GM12892 (cell line): ENCODE measurements around the gene RUNDC3A. TPM values are rescaled to one million over a fixed set of nuclear protein-coding genes. Genes with fewer than 3 reads are reported as not detected.

Source experiments
- DNase-seq: peaks from one replicate; pipeline ENCODE4 v3.0.0; 2011; ENCODE audit not compliant: insufficient read length
- FAIRE-seq: peaks from 2 replicates; lab custom pipeline; 2011; peaks lifted over from hg19 to GRCh38; lab: Jason Lieb, UNC
- POLR2A ChIP-seq: IDR thresholded peaks from 2 replicates; pipeline ENCODE4 v1.6.1; 2011; ENCODE audit warnings: low read depth, low read length, control low read depth
- POLR2AphosphoS5 ChIP-seq: IDR thresholded peaks from 2 replicates; pipeline ENCODE4 v1.6.1; 2011; ENCODE audit warnings: low read depth, low read length, control low read depth
- TAF1 ChIP-seq: IDR thresholded peaks from 2 replicates; pipeline ENCODE4 v1.6.1; 2011; ENCODE audit warnings: low read depth, mild to moderate bottlenecking, control low read depth, low read length, borderline replicate concordance
- polyA plus RNA-seq: library from polyadenylated mRNA; unstranded; fragments of >200 nt; gene quantifications from one replicate; pipeline ENCODE4 v1.2.1, GENCODE V29; 2012; ENCODE audit warnings: missing spikeins, inconsistent platforms; ENCODE audit not compliant: missing spikeins

RUNDC3A gene
- 0.19 TPM for polyA plus RNA-seq

DNA sequence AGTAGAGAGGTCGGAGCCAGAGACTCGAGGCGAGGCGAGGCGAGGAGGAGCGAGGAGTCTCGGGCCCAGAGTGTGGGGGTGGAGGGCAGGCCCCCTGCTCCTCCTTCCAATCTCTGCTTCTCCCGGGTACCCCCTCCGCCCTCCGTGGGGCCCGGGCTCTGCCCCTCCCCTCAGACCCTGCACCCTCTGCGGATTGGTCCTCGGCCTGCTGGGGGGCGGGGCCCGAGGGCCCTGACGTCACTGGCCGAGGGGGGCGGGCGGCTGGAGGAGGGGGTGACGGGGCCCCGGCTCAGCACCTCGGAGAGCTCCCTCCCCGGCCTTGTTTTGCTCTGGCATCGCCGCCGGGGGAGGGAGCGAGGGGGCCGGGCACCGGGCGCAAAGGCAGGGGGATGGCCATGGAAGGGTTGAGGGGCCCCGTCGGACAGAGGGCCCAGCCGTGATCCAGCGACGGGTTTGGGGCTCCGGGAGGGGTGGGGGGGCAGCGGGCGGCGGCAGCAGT, at the start of gene RUNDC3A:
RUNDC3A (plus strand) TSS at position 282 of the 499 bp plus-strand sequence. CDS start 232 bp downstream, outside the sequence.
- TF ChIP-seq TAF1 (no peak), POLR2AphosphoS5 (no peak), POLR2A (no peak)
- FAIRE-seq (no peak), DNase-seq (peak; percentile 93)

- no peak for FAIRE-seq
- no peak for TF ChIP-seq POLR2AphosphoS5
- TF ChIP-seq POLR2A = no peak
- no peak for TF ChIP-seq TAF1
- no peak for DNase-seq
Observed at GRCh38 chr17:44258811-44259351, 49.5 kb upstream of the RUNDC3A start.

- no peak for FAIRE-seq
Observed at GRCh38 chr17:44260296-44260695, 48.1 kb upstream of the RUNDC3A start.

DNA sequence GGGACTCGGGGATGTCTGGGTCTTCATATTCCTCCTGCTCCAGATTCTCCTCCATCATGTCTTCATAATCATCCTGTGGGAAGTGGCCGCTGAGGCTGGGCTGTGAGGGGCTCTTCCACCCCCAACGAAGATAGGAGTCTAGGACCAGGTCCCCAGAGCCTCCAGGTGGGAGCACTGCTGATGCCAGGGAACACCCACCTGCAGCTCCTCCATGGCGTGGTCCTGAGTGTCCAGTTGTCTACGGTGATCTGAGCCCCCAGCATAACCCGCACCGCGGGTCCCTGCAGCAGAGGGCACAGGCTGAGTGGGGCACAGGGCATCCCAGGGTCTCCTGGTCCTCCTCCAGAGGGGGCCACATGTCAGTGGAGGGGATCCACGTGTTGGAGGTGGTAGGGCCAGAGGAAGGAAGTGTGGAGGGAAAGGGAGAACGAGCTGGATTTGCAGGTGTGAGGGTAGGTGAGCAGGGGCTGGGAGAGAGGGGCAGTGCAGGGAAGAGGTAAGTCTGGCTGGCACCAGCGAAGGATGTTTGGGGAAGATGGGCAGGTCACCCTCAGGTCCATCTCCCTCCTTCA, 45.7 kb upstream of the RUNDC3A start:
- FAIRE-seq = no peak
- no peak for DNase-seq
- TF ChIP-seq TAF1 (no peak), POLR2AphosphoS5 (no peak), POLR2A (no peak)

More at GRCh38 chr17:44260296-44260695, 48.1 kb upstream of the RUNDC3A start:
- DNase-seq = peak; percentile 14
- no peak for TF ChIP-seq POLR2AphosphoS5
- no peak for TF ChIP-seq POLR2A
- TF ChIP-seq TAF1 = no peak

DNA sequence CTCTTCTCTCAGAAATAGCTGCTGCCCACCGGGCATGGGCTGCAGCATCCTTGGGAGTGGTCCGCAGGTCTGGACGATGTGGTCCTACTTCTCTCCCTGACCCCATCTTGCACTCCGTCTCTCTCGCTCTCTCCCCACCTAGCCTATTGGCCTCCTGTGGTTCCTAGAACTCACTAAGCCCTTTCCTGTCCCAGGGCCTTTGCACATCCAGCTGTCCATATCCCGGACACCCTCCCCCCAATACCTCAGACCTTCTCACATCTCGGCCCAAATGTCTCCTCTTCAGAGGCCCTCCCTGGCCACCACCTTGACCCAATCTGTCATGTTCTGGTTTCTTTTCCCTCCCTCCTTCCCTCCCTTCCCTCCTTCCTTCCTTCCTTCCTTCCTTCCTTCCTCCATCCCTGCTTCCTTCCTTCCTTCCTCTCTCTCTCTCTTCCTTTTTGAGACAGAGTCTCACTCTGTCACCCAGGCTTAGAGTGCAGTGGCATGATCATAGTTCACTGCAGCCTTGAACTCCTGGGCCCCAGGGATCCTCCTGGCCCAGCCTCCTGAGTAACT, 45.0 kb upstream of the RUNDC3A start:
- no peak for TF ChIP-seq TAF1
- no peak for TF ChIP-seq POLR2AphosphoS5
- no peak for TF ChIP-seq POLR2A
- FAIRE-seq (no peak), DNase-seq (no peak)

DNA sequence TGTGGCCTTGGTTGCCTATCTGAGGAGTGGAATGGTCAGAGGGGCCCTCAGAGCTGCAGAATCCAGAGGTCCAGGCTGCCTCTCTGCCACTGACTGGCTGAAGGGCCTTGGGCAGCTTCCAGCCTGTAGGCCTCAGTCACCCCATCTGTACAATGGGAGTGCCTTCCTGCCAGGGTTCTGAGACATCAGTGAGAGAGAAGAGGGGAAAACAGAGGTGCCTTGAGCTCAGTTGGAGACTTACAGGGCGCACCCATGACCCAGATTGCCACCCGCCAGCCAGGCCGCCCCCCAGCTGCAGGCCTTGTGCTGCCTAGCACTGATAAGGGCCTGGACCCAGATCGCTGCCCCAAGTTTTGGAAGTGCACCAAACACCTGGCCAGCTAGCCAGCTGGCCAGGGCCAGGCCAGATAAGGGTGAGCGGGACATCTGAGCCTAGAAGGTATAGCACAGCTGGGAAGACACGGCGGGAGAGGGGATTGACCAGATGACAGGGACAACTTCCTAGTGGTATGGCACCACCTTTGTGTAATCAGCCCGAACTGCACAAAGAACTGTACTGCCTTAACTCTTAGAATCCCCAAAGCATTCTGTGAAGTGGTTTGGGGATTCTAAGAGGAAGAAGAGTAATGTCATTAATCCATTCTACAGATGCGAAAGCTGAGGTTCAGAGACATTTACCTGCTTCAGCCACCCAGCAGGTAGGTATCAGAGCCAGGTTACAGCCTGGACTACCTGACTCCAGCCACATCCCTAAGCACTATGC, 41.8 kb upstream of the RUNDC3A start:
- TF ChIP-seq TAF1 (no peak), POLR2AphosphoS5 (no peak), POLR2A (no peak)
- no peak for DNase-seq
- FAIRE-seq = no peak

DNA sequence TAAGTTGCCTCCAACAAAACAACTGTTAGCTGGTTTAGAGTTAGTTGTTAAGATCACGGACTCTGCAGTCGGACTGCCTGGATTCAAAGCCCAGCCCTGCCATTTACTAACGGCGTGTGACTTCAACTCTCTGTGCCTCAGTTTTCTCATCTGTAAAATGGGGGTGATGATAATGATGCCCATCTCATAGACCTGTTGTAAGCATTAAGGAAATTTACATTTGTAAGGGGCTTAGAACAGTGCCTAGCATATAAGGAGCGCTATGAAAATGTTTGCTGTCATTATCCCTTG, 41.3 kb upstream of the RUNDC3A start:
- TF ChIP-seq POLR2A = no peak
- FAIRE-seq (no peak), DNase-seq (no peak)

DNA sequence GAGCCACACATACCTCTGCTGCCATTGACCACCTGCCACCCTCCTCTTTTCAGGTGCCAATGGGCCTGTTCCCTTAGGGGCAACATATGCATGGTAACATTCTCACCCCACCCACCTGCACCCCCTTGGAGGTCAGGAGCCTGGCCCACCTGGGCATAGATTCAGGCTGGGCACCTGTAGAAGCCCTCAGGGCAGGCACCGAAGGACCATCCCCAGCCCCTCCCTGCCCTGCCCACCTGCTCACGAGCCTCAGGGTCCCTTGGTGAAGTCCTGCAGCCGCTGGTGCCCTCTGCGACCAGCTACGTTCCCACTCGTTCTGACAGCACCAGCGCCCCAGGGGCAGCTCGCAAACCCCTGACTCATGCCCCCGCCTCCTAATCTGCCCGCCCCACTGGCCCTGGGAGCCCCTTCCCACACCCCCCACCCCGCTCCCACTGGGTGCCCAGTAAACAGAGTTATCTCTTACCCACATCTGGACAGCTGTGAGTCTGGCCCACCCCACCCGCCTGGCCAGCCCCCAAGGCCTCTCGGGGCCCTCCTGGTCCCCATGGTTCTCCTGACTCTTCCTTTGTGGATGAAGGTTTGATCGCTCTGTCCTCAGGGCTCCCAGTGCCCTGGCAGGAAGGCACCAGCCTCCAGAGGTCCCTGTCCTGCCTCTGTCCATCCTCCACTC, 40.4 kb upstream of the RUNDC3A start, which contains the start of gene SLC4A1:
SLC4A1 (minus strand) TSS at position 318 of the 673 bp plus-strand sequence. CDS start 5,269 bp downstream, outside the sequence.
- no peak for FAIRE-seq
- DNase-seq = no peak
- TF ChIP-seq POLR2A (no peak), TAF1 (no peak), POLR2AphosphoS5 (no peak)

DNA sequence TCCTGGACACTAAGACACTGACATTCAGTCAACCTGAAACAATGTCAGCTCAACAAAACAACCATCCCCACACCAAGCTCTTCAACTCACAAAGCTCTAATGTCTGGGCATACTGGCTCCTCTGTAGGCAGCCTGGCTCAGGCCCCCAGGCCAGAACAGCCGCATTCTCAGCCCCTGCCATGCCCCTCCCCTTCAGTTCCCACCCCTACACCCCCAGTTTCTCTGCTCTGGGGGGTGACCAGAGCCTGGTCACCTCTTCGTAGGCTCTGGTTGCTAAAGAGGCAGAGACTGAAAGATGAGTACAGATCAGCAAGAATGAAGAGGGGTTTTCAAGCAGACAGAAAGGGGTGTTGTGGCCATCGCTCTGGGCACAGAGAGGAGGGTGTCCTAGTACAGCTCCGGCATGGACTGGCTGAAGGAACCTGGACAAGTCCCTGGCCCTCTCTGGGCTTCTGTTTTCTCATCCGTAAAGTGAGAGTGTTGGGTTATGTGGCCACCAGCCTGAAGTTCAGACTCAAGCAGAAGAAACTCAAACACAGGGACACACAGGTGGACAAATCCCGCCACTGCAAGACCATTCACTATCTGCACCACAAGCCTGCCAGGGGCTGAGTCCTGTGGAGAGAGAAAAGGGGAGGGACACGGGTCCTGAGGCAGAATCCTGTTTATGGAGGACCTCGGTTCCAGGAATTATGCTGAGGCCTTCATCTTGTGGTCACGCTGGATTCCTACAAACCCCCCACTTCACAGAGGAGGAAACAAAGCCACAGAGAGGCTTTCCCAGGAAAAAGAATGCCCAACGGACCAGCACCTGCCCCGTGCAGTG, 39.5 kb upstream of the RUNDC3A start:
- no peak for FAIRE-seq
- TF ChIP-seq POLR2A (no peak), TAF1 (no peak), POLR2AphosphoS5 (no peak)

DNA sequence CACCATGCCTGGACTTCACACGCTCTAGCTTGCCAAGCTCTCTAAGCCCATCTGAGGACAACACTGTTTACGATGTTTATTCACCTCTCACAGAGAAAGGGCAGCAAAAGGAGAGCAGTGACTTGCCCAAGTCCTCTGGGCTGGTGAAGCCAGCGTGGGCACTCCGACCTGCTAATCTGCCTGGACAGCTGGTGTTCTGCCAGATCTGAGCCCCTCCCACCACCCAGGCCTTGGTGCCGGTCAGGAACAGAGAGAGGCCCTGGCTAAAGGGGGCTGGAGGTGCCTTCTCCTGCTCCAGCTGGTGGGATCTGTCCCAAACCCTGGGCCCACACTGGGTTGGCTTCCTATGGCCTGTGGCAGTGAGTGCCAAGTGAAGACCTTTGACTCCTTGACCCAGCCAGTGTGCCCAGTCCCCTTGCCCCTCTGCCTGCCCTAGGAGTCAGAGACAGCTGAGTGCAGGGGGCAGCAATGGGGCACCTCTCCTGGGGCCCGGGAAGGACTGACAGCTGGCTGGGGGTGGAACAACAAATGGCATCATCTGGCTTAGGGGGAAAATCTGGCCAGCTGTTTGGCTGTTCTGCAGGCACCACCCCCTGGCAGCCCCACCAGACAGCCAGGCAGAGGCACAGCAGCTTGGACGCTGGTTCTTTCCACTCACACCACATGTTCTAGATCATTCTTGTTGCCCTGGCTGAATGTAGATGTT, 38.7 kb upstream of the RUNDC3A start:
- no peak for DNase-seq
- FAIRE-seq = no peak
- TF ChIP-seq POLR2A (no peak), TAF1 (no peak), POLR2AphosphoS5 (no peak)

More for the DNA sequence above, 39.5 kb upstream of the RUNDC3A start:
- no peak for DNase-seq

- DNase-seq (no peak), FAIRE-seq (no peak)
- TF ChIP-seq TAF1 (no peak), POLR2AphosphoS5 (no peak), POLR2A (no peak)
Observed at GRCh38 chr17:44272321-44272951, 36.0 kb upstream of the RUNDC3A start.
